Mammary epithelial cell (primary cell): ENCODE measurements around the gene MT1H.

Experiments
- CTCF ChIP-seq, 2 donors: IDR thresholded peaks in 1 of 2; conservative IDR thresholded peaks in 1 of 2; 2 replicates each; pipeline ENCODE4 v1.5.1; 2011 to 2012; ENCODE audit warnings: inconsistent platforms in 2 of 2, low read length in 2 of 2, mild to moderate bottlenecking in 2 of 2, control low read depth in 1 of 2, low read depth in 1 of 2; ENCODE audit not compliant: insufficient read depth in 1 of 2; ENCODE audit errors: extremely low read depth in 1 of 2
- EZH2 ChIP-seq: IDR thresholded peaks from 2 replicates; pipeline ENCODE4 v1.6.1; 2012; ENCODE audit warnings: low read length, inconsistent platforms, borderline replicate concordance

- no peak for TF ChIP-seq CTCF (conservative IDR thresholded peaks at IDR 0.05 in 1 of 2, IDR thresholded peaks at IDR 0.05 in 1 of 2; ENCODE audit: extremely low read depth in 1 of 2, insufficient read depth in 1 of 2, low read depth in 1 of 2, low read length in 2 of 2)
- no peak for TF ChIP-seq EZH2
Observed at GRCh38 chr16:56652600-56652999, 17.0 kb upstream of the MT1H start.
